Measurements from ENCODE around the gene SMIM12.
"Not testable (repeated sequence)": the region's sequence is repeated elsewhere in the genome, so short reads cannot be mapped to it uniquely, and the experiment has no call there.

The SMIM12 gene

GRCh38 chr1:34829250-34829649 lies 30.3 kb downstream of the SMIM12 start:
- in situ Hi-C loops (cut with MboI; ENCODE audit: low pct_unique_long_range_greater_than_20kb, low sequenced_read_pairs, unreplicated experiment) = no loop called here
- DNase-seq (ENCODE audit: low spot score) = no peak
- TF ChIP-seq CTCF (IDR thresholded peaks at IDR 0.05; ENCODE audit: extremely low read depth, insufficient read depth, missing control alignments) = no peak

GRCh38 chr1:34828611-34829010 lies 30.9 kb downstream of the SMIM12 start:
- in situ Hi-C loops (cut with MboI; ENCODE audit: low pct_unique_long_range_greater_than_20kb, low sequenced_read_pairs, unreplicated experiment) = no loop called here
- TF ChIP-seq CTCF (IDR thresholded peaks at IDR 0.05; ENCODE audit: extremely low read depth, insufficient read depth, missing control alignments) = no peak
- DNase-seq (ENCODE audit: low spot score) = no peak

DNA sequence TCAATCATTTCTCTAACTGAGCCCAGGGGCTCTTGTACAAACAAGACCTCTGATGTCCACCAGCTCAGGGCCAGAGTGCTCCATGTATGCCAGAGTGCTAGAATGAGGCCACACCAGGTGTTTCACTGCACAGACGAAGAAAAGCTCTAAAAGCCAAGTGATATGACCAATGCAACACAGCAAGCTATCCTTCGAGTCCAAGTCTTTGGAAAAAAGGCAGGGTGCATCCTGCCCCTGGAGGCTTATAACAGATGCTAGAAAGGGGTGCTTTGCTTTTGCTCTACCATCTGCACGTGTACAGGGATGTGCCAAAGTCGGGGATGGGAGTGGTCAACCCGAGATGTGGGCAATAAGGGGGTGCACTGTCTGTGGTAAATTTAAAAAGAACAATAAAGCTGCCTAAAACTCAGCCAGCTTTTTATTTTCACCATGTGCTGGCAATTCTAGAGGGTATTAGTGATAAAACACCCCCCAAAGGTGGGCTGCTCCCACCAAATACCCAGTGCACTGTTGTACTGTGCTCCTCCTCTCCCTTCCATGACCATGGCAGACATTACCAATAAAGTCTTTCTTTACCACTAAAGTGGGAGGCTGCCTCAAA lies 32.1 kb downstream of the SMIM12 start:
- DNase-seq (ENCODE audit: low spot score) = no peak
- in situ Hi-C loops (cut with MboI; ENCODE audit: low pct_unique_long_range_greater_than_20kb, low sequenced_read_pairs, unreplicated experiment) = no loop called here
- TF ChIP-seq CTCF (IDR thresholded peaks at IDR 0.05; ENCODE audit: extremely low read depth, insufficient read depth, missing control alignments) = no peak

DNA sequence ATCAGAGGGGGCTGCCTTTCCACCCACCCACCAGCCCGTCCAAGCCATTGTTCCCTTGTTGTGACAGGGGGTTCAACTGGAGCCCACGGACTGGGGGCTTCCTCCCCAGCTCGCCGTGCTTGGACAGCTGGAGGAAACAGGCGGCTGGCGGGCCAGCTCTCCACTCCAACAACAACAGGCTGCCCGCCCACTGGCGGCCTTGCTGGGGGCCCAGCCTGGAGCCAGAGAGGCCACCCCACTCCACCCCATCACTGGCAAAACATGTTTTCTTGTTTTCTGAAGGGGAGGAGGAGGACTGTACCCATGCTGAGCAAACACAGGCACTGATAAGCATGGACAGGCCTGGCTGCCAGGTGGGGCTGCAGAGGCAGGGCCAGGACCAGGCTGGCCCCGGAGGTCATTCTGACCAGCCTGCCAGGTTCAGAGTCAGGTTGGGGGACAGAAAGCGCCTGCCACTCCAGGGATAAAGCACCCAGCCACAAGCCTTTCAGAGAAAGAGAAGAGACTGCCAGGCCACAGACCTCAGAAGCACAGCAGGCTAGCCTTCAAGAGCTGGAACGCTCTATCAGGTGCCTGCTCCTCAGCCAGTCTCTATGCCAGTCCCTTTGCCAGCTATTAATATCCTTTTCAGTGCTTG lies 34.0 kb downstream of the SMIM12 start:
- TF ChIP-seq CTCF (IDR thresholded peaks at IDR 0.05; ENCODE audit: extremely low read depth, insufficient read depth, missing control alignments) = no peak
- DNase-seq (ENCODE audit: low spot score) = no peak
- in situ Hi-C loops (cut with MboI; ENCODE audit: low pct_unique_long_range_greater_than_20kb, low sequenced_read_pairs, unreplicated experiment) = no loop called here

DNA sequence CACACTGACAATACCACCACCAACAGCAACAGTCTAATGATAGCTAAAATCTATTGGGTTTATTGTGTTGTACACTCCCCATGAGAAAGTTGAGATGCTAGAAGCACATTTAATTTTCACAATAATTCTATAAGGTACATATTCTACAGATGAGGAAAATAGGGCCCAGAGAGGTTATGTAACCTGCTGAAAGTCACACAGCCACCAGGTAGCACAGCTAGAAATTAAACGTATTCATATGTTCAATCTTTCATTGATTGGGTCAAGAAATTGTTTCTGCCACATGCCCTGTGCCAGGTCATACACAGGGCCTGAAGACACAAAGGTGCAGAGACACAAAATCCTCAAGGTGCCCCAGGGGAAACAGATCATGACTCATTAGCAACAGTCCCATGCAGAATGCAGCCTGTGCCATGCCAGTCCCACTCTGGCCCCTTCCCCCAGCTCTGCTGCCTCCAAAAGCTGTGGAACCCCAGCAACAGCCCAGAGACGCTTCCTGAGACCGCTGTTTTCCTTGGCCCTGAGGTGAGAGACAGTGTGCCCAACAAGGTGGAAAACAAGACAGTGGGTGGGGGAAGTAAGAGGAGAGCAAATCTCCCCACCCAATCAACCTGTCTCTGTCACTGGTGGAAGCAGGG lies 34.6 kb downstream of the SMIM12 start:
- in situ Hi-C loops (cut with MboI; ENCODE audit: low pct_unique_long_range_greater_than_20kb, low sequenced_read_pairs, unreplicated experiment) = no loop called here
- TF ChIP-seq CTCF (IDR thresholded peaks at IDR 0.05; ENCODE audit: extremely low read depth, insufficient read depth, missing control alignments) = no peak
- DNase-seq (ENCODE audit: low spot score) = no peak

DNA sequence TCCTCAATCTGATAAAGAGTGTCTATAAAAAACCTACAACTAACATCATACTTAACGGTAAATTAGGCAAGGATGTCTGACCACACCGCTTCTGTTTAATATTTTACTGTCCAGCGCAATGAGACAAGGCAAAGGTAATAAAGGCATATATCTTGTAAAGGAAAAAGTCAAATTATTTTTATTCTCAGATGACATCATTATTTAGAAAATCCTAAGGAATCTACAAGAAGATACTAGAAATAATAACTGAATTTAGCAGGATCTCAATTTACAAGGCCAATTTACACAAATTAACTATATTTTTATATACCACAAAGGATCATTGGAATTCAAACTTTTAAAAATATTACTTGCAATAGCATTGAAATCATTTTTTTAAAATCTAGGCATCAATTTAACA lies 37.3 kb downstream of the SMIM12 start:
- in situ Hi-C loops (cut with MboI; ENCODE audit: low pct_unique_long_range_greater_than_20kb, low sequenced_read_pairs, unreplicated experiment) = no loop called here
- no peak for DNase-seq (ENCODE audit: low spot score)
- no peak for TF ChIP-seq CTCF (IDR thresholded peaks at IDR 0.05; ENCODE audit: extremely low read depth, insufficient read depth, missing control alignments)

- in situ Hi-C loops (cut with MboI; ENCODE audit: low pct_unique_long_range_greater_than_20kb, low sequenced_read_pairs, unreplicated experiment); DNase-seq (ENCODE audit: low spot score): not testable (repeated sequence)
Measured at GRCh38 chr1:34818862-34819261, 40.7 kb downstream of the SMIM12 start.
